Chondrocyte (in vitro differentiated cells): ENCODE data around the gene WBP2. TPM values are rescaled to one million over a fixed set of nuclear protein-coding genes. Genes with fewer than 3 reads are reported as not detected.

ENCODE experiments used
- DNase-seq: peaks from one replicate; pipeline ENCODE4 v3.0.0; 2021; ENCODE audit warnings: mixed read lengths, low spot score
- H3K27ac Mint-ChIP-seq: one replicate; pipeline ENCODE4 v1.8.0; 2021; ENCODE audit warnings: mild to moderate bottlenecking, moderate library complexity, mixed read lengths; ENCODE audit not compliant: unreplicated experiment
- H3K27me3 Mint-ChIP-seq: 2 replicates; pipeline ENCODE4 v1.8.0; 2021; ENCODE audit warnings: low read depth, mixed read lengths
- H3K36me3 Mint-ChIP-seq: 2 replicates; pipeline ENCODE4 v1.8.0; 2021; ENCODE audit warnings: low read depth, mixed read lengths
- H3K4me1 Mint-ChIP-seq: 2 replicates; pipeline ENCODE4 v1.8.0; 2021; ENCODE audit warnings: low read depth, mild to moderate bottlenecking, mixed read lengths
- H3K4me3 Mint-ChIP-seq: one replicate; pipeline ENCODE4 v1.8.0; 2021; ENCODE audit warnings: mild to moderate bottlenecking, moderate library complexity, mixed read lengths; ENCODE audit not compliant: unreplicated experiment
- H3K9me3 Mint-ChIP-seq: 2 replicates; pipeline ENCODE4 v1.8.0; 2021; ENCODE audit warnings: low read depth, mixed read lengths
- CTCF ChIP-seq: fragments of 200-600 bp; sonication (generic); IDR thresholded peaks from 2 replicates; pipeline ENCODE4 v1.5.0; 2021; ENCODE audit warnings: antibody characterized with exemption, mild to moderate bottlenecking, moderate library complexity
- total RNA-seq: library from RNA; stranded (reverse); gene quantifications from 3 replicates; pipeline ENCODE4 v1.2.1, GENCODE V29; 2021

Gene WBP2
- total RNA-seq, 1 donor from 2014 or later = 62.5 TPM

DNA sequence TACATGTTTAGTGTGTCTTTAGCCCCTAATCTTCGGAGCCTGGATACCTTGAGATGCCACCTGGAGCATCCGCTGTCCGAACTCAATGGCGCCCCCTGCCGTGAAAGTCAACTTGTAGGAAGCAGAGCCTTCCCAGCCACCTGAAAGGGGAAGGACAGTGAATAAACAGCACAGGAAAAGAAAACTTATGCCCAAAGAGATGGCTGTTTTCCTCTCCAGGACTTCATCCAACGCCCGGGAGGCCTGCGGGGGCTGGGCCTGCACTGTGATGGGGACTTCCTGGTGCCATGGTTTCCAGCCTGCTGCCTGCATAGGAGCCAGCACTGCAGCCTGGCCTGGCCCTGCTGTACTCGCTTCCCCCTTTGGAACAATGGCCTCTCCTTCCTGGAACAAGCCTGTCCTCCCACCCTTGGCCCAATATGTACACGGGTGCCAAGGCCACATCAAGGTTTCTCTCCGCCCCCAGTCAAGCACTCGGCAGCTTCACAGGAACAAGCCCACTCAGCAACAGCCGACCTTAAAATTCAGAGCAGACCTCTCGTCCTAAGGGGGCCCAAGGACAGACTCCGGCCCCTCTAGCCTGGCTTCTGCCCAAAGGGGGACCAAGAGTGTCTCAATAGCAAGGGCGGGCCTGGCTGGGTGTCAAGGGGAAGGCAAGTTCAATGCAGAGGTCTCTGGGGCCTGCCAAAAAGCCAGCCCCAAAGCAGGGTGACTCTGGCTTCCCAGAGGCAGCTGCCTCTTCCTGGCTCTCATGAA, 6.4 kb downstream of the WBP2 start:
- H3K27ac Mint-ChIP-seq = no peak overlapping the region
- no peak for DNase-seq

GRCh38 chr17:75847614-75848522, 7.3 kb downstream of the WBP2 start:
- H3K4me1 Mint-ChIP-seq = peaks cover 23% of the 10 kb centered on the region
- no peaks in the 10 kb centered on the region for H3K27me3 Mint-ChIP-seq
- DNase-seq = no peak
- TF ChIP-seq CTCF = no peak
- no peaks in the 10 kb centered on the region for H3K9me3 Mint-ChIP-seq
- peaks cover 23% of the 10 kb centered on the region for H3K36me3 Mint-ChIP-seq
- no peak overlapping the region for H3K4me3 Mint-ChIP-seq
- H3K27ac Mint-ChIP-seq = no peak overlapping the region

More for the DNA sequence above, 6.4 kb downstream of the WBP2 start:
- Mint-ChIP-seq H3K36me3 (peaks cover 23% of the 10 kb centered on the region), H3K4me3 (no peak overlapping the region), H3K27me3 (no peaks in the 10 kb centered on the region), H3K4me1 (peaks cover 30% of the 10 kb centered on the region), H3K9me3 (no peaks in the 10 kb centered on the region)
- TF ChIP-seq CTCF = peak; percentile 83

DNA sequence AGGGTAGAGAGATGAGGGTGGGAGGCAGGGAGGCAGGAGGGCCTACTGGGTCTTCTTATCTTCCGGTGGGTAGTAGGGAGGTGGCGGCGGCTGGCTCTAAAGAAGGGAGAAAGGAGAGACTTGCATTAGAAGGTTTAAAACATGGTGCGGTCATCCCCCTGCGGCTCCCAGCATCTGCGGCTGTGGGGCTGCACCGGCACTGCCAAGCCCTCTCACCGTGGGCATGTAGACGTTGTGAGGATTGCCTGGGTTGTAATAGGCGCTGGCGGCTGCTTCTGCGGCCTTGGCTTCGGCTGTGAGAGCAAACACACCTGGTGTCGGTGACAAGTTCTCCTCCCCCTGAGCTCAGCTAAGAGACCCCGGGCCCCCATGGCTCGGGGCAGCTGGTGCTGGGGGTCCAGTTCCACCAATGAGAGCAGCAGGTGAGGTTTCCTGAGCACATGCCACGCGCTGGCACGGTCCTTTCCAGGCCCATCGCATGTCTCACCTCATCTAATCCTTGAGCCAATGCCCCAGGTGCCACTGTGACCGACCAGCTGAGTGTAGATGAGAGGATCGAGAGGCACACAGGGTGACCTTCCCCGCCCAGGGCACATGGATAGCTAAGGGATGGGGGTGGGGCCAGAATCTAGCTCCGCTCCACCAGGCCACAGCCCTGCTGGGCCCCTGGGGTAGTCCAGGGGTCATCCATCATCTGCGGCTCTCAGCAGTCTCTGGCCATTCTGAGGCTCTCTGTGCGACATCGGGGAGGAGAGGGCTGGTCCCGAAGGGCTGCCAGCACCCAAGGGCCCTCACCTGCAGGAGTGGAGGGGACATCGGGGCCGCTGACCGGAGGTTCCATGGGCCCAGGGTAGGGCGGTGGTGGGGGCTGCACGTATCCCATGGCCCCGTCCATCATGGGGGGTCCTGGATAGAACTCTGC, 8.2 kb downstream of the WBP2 start:
- H3K27ac Mint-ChIP-seq = no peak overlapping the region
- no peak for DNase-seq
- no peak overlapping the region for H3K4me3 Mint-ChIP-seq
- no peak for TF ChIP-seq CTCF
- H3K27me3 Mint-ChIP-seq = no peaks in the 10 kb centered on the region
- peaks cover 23% of the 10 kb centered on the region for H3K36me3 Mint-ChIP-seq
- H3K4me1 Mint-ChIP-seq = peaks cover 20% of the 10 kb centered on the region
- H3K9me3 Mint-ChIP-seq = no peaks in the 10 kb centered on the region

GRCh38 chr17:75845933-75846691, 9.0 kb downstream of the WBP2 start:
- Mint-ChIP-seq H3K9me3 (no peaks in the 10 kb centered on the region), H3K4me3 (no peak overlapping the region), H3K4me1 (peaks cover 20% of the 10 kb centered on the region), H3K27ac (peak overlapping the region; percentile 82), H3K27me3 (no peaks in the 10 kb centered on the region), H3K36me3 (peaks cover 19% of the 10 kb centered on the region)
- DNase-seq = no peak
- TF ChIP-seq CTCF = no peak
